Right renal cortex interstitium (tissue), 3 donors: ENCODE measurements around the gene BTG1. TPM values are rescaled to one million over a fixed set of nuclear protein-coding genes. Genes with fewer than 3 reads are reported as not detected.
A peak's percentile ranks its signal among the peaks of the same experiment; 100 is the strongest.
"Not testable (repeated sequence)": the region's sequence is repeated elsewhere in the genome, so short reads cannot be mapped to it uniquely, and the experiment has no call there.

Experiments used
- DNase-seq, 3 donors: peaks; one replicate each; pipeline ENCODE4 v3.0.0-alpha.2; 2013; ENCODE audit warnings: low read depth in 3 of 3, low spot score in 2 of 3
- polyA plus RNA-seq, 3 donors: library from polyadenylated mRNA; unstranded; fragments of 120-200 nt; gene quantifications; one replicate each; pipeline ENCODE4 v1.2.1, GENCODE V29; 2013; ENCODE audit not compliant: insufficient read length in 3 of 3

Gene BTG1
- polyA plus RNA-seq, 3 donors: 132 to 145 (median 140) TPM

- DNase-seq: no peak
Measured at GRCh38 chr12:92151916-92152315, 6.3 kb upstream of the BTG1 start.

GRCh38 chr12:92149563-92149962 is 3.9 kb upstream of the BTG1 start:
- DNase-seq: no peak

GRCh38 chr12:92147491-92147890 is 1.8 kb upstream of the BTG1 start:
- no peak for DNase-seq

- DNase-seq: no peak
Measured at GRCh38 chr12:92146497-92147224, 1.0 kb upstream of the BTG1 start.

- DNase-seq: no peak
Measured at GRCh38 chr12:92145481-92145730, 240 bp downstream of the BTG1 start.

- DNase-seq: peak in 1 of 3 donors; percentile 58
Measured at GRCh38 chr12:92144631-92145480, 790 bp downstream of the BTG1 start.

- peak in 2 of 3 donors; percentile 71 to 74 for DNase-seq
Measured at GRCh38 chr12:92143686-92144630, 1.7 kb downstream of the BTG1 start.

- DNase-seq: no peak
Measured at GRCh38 chr12:92143258-92143657, 2.4 kb downstream of the BTG1 start.

GRCh38 chr12:92142251-92142926 is 3.3 kb downstream of the BTG1 start:
- DNase-seq: no peak

- no peak for DNase-seq
Measured at GRCh38 chr12:92141591-92142121, 4.0 kb downstream of the BTG1 start.

- no peak for DNase-seq
Measured at GRCh38 chr12:92140896-92141536, 4.6 kb downstream of the BTG1 start.

GRCh38 chr12:92140156-92140555 is 5.5 kb downstream of the BTG1 start:
- DNase-seq: no peak

GRCh38 chr12:92139634-92140150 is 6.0 kb downstream of the BTG1 start:
- no peak for DNase-seq

GRCh38 chr12:92138626-92139025 is 7.0 kb downstream of the BTG1 start:
- DNase-seq: no peak

GRCh38 chr12:92138144-92138543 is 7.5 kb downstream of the BTG1 start:
- no peak for DNase-seq

- no peak for DNase-seq
Measured at GRCh38 chr12:92136965-92137721, 8.5 kb downstream of the BTG1 start.

- DNase-seq: no peak
Measured at GRCh38 chr12:92136026-92136730, 9.5 kb downstream of the BTG1 start.

- not testable (repeated sequence) for DNase-seq
Measured at GRCh38 chr12:92135541-92135940, 10.1 kb downstream of the BTG1 start.
